ENCODE measurements around the gene KDM2B.

DNA sequence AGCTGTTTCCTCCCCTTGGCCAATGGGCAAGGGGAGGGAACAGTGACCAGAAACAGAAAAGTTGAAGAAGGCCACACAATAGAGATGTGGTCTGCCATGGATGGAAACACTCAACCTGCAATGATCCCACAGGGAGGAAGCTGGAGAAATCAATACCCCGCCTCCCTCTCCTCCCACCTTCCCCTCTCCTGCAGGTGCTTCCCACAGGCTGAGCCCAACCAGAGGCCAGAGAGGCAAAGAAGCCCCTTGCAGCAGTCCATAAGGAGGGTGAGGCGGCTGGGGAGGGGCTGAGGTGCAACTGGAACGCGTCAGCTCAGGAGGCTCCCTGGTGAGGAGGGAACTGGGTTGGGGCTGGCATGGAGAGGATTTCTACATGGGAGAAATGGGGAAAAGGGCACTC lies 96.9 kb downstream of the KDM2B start:
- no peak for TF ChIP-seq EZH2 (IDR thresholded peaks at IDR 0.05; ENCODE audit: low read depth, low read length, severe bottlenecking)
- TF ChIP-seq HDAC2 (IDR thresholded peaks at IDR 0.05; ENCODE audit: borderline replicate concordance in 1 of 2, low read depth in 2 of 2, low read length in 2 of 2), result no peak
- no peak for TF ChIP-seq TAF1 (IDR thresholded peaks at IDR 0.05; ENCODE audit: low read depth, low read length)
- TF ChIP-seq POLR2A (IDR thresholded peaks at IDR 0.05; ENCODE audit: control extremely low read depth in 1 of 2, low read depth in 2 of 2, low read length in 2 of 2), result no peak
- no peak for TF ChIP-seq CEBPB (IDR thresholded peaks at IDR 0.05; ENCODE audit: low read depth, low read length)
- no peak for TF ChIP-seq YY1 (IDR thresholded peaks at IDR 0.05; ENCODE audit: low read depth, low read length)
- TF ChIP-seq RNF2 (IDR thresholded peaks at IDR 0.05; ENCODE audit: borderline replicate concordance, low read depth, low read length, missing control alignments, poor library complexity, severe bottlenecking), result no peak
- TF ChIP-seq SUZ12 (IDR thresholded peaks at IDR 0.05; ENCODE audit: low read length), result no peak
- TF ChIP-seq, protein P1, sequence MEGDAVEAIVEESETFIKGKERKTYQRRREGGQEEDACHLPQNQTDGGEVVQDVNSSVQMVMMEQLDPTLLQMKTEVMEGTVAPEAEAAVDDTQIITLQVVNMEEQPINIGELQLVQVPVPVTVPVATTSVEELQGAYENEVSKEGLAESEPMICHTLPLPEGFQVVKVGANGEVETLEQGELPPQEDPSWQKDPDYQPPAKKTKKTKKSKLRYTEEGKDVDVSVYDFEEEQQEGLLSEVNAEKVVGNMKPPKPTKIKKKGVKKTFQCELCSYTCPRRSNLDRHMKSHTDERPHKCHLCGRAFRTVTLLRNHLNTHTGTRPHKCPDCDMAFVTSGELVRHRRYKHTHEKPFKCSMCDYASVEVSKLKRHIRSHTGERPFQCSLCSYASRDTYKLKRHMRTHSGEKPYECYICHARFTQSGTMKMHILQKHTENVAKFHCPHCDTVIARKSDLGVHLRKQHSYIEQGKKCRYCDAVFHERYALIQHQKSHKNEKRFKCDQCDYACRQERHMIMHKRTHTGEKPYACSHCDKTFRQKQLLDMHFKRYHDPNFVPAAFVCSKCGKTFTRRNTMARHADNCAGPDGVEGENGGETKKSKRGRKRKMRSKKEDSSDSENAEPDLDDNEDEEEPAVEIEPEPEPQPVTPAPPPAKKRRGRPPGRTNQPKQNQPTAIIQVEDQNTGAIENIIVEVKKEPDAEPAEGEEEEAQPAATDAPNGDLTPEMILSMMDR (IDR thresholded peaks at IDR 0.05; ENCODE audit: control extremely low read depth in 1 of 3, insufficient read depth in 1 of 3, low read depth in 1 of 3, low read length in 3 of 3), result no peak
- TF ChIP-seq RXRA (IDR thresholded peaks at IDR 0.05; ENCODE audit: insufficient read depth, low read depth, low read length), result no peak
